GM12878 (cell line): ENCODE measurements around the gene TIMM29.

Source experiments
- ATF3 ChIP-seq: IDR thresholded peaks from 2 replicates; pipeline ENCODE4 v1.6.1; 2011; ENCODE audit warnings: low read depth, mild to moderate bottlenecking, low read length, moderate library complexity, borderline replicate concordance; ENCODE audit errors: extremely low read depth
- BCLAF1 ChIP-seq: fragments of 450-650 bp; IDR thresholded peaks from 2 replicates; pipeline ENCODE4 v1.6.1; 2017; ENCODE audit warnings: antibody characterized with exemption, mild to moderate bottlenecking, moderate library complexity
- CTCF ChIP-seq, 3 experiments: IDR thresholded peaks in 2 of 3; conservative IDR thresholded peaks in 1 of 3; 2 replicates each; pipeline ENCODE4 v1.5.1; 2011; ENCODE audit warnings: low read depth in 3 of 3, low read length in 3 of 3, mild to moderate bottlenecking in 3 of 3, control low read depth in 2 of 3, moderate library complexity in 2 of 3, inconsistent platforms in 1 of 3, mixed read lengths in 1 of 3; ENCODE audit not compliant: control insufficient read depth in 2 of 3, insufficient read depth in 1 of 3; ENCODE audit errors: extremely low read depth in 1 of 3
- MYC ChIP-seq: IDR thresholded peaks from 2 replicates; pipeline ENCODE4 v1.6.1; 2011; ENCODE audit warnings: mild to moderate bottlenecking, low read length, moderate library complexity, inconsistent platforms; ENCODE audit not compliant: insufficient read depth, insufficient replicate concordance, insufficient read length, severe bottlenecking
- REST ChIP-seq: IDR thresholded peaks from 2 replicates; pipeline ENCODE4 v1.6.1; 2012; ENCODE audit warnings: mild to moderate bottlenecking, low read depth, low read length
- SP1 ChIP-seq: IDR thresholded peaks from one replicate; pipeline ENCODE4 v1.6.1; 2011; ENCODE audit warnings: low read depth, low read length
- SPI1 ChIP-seq: IDR thresholded peaks from 2 replicates; pipeline ENCODE4 v1.6.1; 2011; ENCODE audit warnings: low read depth, mild to moderate bottlenecking, low read length, moderate library complexity, borderline replicate concordance; ENCODE audit not compliant: insufficient read depth
- YY1 ChIP-seq: IDR thresholded peaks from 2 replicates; pipeline ENCODE4 v1.6.1; 2011; ENCODE audit warnings: low read depth, mild to moderate bottlenecking, low read length

GRCh38 chr19:10963865-10964264, 35.3 kb downstream of the TIMM29 start:
- TF ChIP-seq CTCF (IDR thresholded peaks at IDR 0.05 in 2 of 3, conservative IDR thresholded peaks at IDR 0.05 in 1 of 3; ENCODE audit: control insufficient read depth in 2 of 3, extremely low read depth in 1 of 3, insufficient read depth in 1 of 3, low read depth in 3 of 3, low read length in 3 of 3) (no peak), ATF3 (no peak), YY1 (no peak), REST (no peak), SPI1 (no peak), SP1 (no peak), BCLAF1 (no peak), MYC (no peak)
